WERI-Rb-1 (cell line): ENCODE data around the gene PPP2R3B.
A peak's percentile ranks its signal among the peaks of the same experiment; 100 is the strongest.
"Not testable (repeated sequence)": the region's sequence is repeated elsewhere in the genome, so short reads cannot be mapped to it uniquely, and the experiment has no call there.

Source experiments
- DNase-seq: peaks from one replicate; pipeline ENCODE4 v3.0.0-alpha.2; 2020
- H3K27ac ChIP-seq: fragments of 250-450 bp; sonication (Bioruptor Pico); 2 replicates; pipeline ENCODE4 v1.5.1; 2020; ENCODE audit warnings: mild to moderate bottlenecking, moderate library complexity
- H3K27me3 ChIP-seq: fragments of 250-450 bp; sonication (Bioruptor Pico); 2 replicates; pipeline ENCODE4 v1.5.1; 2021; ENCODE audit warnings: mild to moderate bottlenecking, low read depth, moderate library complexity; ENCODE audit not compliant: insufficient read depth, severe bottlenecking
- H3K36me3 ChIP-seq: fragments of 250-450 bp; sonication (Bioruptor Pico); 2 replicates; pipeline ENCODE4 v1.5.1; 2020; ENCODE audit warnings: mild to moderate bottlenecking, moderate library complexity
- H3K4me3 ChIP-seq: 2 replicates; pipeline ENCODE4 v1.5.1; 2011; ENCODE audit warnings: low read depth, mild to moderate bottlenecking, control low read depth, low read length
- H3K9me3 ChIP-seq: fragments of 250-450 bp; sonication (Bioruptor Pico); 2 replicates; pipeline ENCODE4 v1.5.1; 2021; ENCODE audit warnings: mild to moderate bottlenecking, moderate library complexity; ENCODE audit not compliant: severe bottlenecking
- CTCF ChIP-seq: IDR thresholded peaks from 2 replicates; pipeline ENCODE4 v1.5.1; 2011; ENCODE audit warnings: low read depth, mild to moderate bottlenecking, control low read depth, inconsistent platforms, low read length

PPP2R3B gene

GRCh38 chrX:386768-387575 is at the start of gene PPP2R3B:
Gene PPP2R3B (minus strand): TSS chrX:386907. CDS start chrX:386691, 216 bp downstream.
- no peak for TF ChIP-seq CTCF
- peak within 1 kb of the TSS; percentile 100 for H3K27ac ChIP-seq
- H3K27me3 ChIP-seq: no peaks in the 10 kb centered on the region
- no peaks in the 10 kb centered on the region for H3K9me3 ChIP-seq
- peak; percentile 98 for DNase-seq
- peaks cover 5% of the 10 kb centered on the region for H3K36me3 ChIP-seq
- peak within 1 kb of the TSS; percentile 92 for H3K4me3 ChIP-seq

- TF ChIP-seq CTCF: no peak
- Histone ChIP-seq H3K36me3 (no peaks in the 10 kb centered on the region), H3K4me3 (no peak overlapping the region), H3K27me3 (peaks cover 41% of the 10 kb centered on the region), H3K9me3 (no peaks in the 10 kb centered on the region), H3K27ac (no peak overlapping the region)
- DNase-seq: no peak
Measured at GRCh38 chrX:435536-436122, 48.9 kb upstream of the PPP2R3B start.

GRCh38 chrX:434946-435345 is 48.2 kb upstream of the PPP2R3B start:
- H3K36me3 ChIP-seq: no peaks in the 10 kb centered on the region
- DNase-seq: no peak
- no peak overlapping the region for H3K4me3 ChIP-seq
- H3K27ac ChIP-seq: no peak overlapping the region
- H3K27me3 ChIP-seq: peaks cover 47% of the 10 kb centered on the region
- H3K9me3 ChIP-seq: no peaks in the 10 kb centered on the region
- no peak for TF ChIP-seq CTCF

DNA sequence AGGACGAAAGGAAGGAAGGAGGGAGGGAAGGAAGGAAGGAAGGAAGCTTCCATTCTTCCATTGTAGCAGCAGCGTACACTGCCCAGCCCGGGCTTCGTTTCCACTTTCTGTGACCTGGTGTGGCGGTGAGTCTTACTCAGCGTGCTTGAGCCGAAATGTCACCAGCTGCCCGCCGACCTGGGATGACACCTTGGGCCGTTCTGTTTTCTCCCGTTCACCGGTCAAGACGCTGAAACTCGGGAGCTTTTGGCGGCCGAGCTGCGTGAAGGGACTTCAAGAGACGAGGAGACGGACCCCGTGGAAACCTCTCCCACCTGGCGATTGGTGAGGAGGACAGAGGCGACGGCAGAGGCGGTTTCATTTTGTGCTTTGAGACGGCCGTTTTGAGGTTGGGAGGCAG is 47.1 kb upstream of the PPP2R3B start:
- no peak for DNase-seq

DNA sequence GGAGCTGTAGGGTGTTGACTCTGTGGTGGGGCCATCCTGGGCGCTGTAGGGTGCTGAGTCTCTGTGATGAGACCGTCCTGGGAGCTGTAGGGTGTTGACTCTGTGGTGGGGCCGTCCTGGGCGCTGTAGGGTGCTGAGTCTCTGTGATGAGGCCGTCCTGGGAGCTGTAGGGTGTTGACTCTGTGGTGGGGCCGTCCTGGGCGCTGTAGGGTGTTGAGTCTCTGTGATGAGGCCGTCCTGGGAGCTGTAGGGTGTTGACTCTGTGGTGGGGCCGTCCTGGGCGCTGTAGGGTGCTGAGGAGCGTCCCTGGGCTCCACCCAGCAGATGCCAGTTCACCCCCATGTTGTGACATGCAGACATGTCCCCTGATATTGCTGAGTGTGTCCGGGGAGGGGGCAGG is 46.0 kb upstream of the PPP2R3B start:
- not testable (repeated sequence) for H3K27ac ChIP-seq, H3K4me3 ChIP-seq, H3K9me3 ChIP-seq, H3K36me3 ChIP-seq, DNase-seq
- H3K27me3 ChIP-seq: peaks cover 56% of the 10 kb centered on the region

More for the DNA sequence above, 47.1 kb upstream of the PPP2R3B start:
- no peak for TF ChIP-seq CTCF
- Histone ChIP-seq H3K27ac (no peak overlapping the region), H3K36me3 (no peaks in the 10 kb centered on the region), H3K4me3 (no peak overlapping the region), H3K27me3 (peaks cover 56% of the 10 kb centered on the region), H3K9me3 (no peaks in the 10 kb centered on the region)

- peaks cover 57% of the 10 kb centered on the region for H3K27me3 ChIP-seq
- no peak for TF ChIP-seq CTCF
- no peaks in the 10 kb centered on the region for H3K9me3 ChIP-seq
- H3K4me3 ChIP-seq: no peak overlapping the region
- DNase-seq: no peak
- H3K27ac ChIP-seq: no peak overlapping the region
- H3K36me3 ChIP-seq: no peaks in the 10 kb centered on the region
Measured at GRCh38 chrX:431492-432111, 44.9 kb upstream of the PPP2R3B start.
